DMS153 (cell line): ENCODE data around the gene RUVBL2.
"Not testable (repeated sequence)": the region's sequence is repeated elsewhere in the genome, so short reads cannot be mapped to it uniquely, and the experiment has no call there.

Experiments used
- DNase-seq: peaks from one replicate; lab custom pipeline; 2025; lab: John Stamatoyannopoulos, UW

Gene RUVBL2

DNA sequence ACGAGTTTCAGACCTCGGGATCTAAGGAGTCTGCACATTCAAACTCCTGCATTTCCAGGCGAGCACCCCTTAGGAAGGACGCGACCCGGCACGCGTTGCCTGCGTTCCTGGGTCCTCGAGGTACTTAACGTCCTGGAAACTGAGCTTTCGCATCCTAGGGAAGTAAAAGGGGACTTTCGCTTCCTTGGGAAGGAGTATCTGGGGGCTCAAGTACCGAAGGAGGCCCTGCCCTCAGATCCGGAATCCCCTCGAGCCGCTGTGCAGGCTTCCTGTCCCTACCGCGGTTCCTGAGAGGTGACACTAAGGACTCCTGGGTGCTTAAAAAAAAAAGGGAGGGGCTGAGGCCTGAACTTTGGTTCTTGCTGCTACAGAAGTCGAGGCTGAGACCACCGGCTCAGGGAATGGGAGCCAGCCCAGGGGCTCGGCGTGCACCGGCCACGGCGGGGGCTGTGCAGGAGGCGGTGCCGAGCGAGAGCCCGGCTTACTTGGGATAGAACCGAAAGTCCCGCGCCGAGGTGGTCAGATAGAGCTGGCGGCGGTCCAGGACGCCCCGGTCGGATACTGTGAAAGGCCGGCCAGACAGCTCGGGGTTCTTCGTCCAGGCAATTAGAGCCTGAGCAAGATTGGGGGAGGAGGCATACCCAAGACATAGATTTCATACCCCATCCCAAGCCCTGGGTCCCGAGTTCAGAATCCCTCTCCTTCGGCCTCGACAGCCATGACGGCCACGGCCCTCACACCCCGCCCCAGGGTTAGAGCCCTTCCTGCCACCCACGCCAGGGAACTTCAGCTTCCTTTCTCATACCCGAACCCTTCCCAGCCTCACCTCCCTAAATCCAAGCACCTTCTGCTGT, 24.9 kb downstream of the RUVBL2 start:
- not testable (repeated sequence) for DNase-seq

DNA sequence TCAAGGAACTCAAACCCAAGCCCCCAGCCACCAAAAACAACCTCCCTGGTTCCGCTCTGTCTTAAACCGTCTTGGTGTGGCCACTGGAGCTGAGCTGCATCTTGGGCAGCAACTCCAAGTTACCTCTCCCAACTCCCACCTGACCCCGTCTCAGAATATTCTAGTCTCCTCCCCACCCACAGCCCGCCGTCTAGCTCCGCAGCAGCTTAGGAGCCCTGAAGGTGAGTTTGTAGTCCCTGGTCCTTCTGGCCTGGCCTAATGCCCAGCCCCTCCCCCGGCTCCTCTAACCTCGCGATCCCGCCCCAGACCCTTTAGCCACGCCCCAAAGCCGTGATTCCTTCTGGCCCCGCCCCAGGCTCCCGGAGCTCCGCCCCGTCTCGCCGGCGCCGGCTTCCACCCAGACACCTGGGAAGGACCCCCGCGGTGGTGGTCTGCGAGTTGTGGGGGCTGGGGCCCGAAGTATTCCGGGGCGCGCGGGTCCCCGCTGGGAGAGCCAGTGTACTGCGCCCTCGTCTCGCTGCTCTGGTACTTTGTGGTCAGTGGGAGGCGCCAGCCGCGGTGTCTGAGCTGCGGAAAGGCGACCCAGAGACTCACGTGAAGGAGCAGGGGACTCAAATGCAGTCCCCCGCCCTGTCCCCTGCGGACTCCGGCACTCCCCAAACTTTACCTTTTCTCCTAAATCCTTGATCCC, 25.7 kb downstream of the RUVBL2 start:
- peak; percentile 51 for DNase-seq

- DNase-seq = no peak
Measured at GRCh38 chr19:49020342-49020741, 26.7 kb downstream of the RUVBL2 start.

GRCh38 chr19:49020931-49021895, 27.5 kb downstream of the RUVBL2 start:
- DNase-seq = no peak

GRCh38 chr19:49022116-49022515, 28.4 kb downstream of the RUVBL2 start:
- no peak for DNase-seq

DNA sequence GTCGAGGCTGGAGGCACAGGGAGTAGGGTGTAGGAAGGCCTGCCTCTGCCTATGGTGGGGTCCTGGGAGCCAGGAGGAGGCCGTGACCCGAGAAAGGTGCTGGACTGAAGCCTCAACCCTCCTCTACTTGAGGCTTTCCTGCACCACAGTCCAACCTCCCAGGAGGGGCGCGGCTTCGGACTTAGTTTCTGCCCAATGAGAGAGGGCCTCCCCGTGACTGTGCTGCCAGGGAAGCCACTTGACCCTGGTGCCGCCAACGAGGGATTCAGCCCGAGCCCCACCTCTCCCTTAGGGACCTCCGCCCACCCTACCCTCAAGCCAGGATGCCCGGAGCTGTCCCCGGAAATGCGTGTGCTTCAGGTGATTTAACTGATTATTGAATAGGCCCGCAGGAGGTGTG, 30.5 kb downstream of the RUVBL2 start, which contains the start of gene CGB3:
CGB3 (minus strand) TSS at position 101 of the 400 bp plus-strand sequence. CDS start 362 bp downstream, outside the sequence.
- not testable (repeated sequence) for DNase-seq

- DNase-seq = not testable (repeated sequence)
Measured at GRCh38 chr19:49025088-49025487, 31.4 kb downstream of the RUVBL2 start.

DNA sequence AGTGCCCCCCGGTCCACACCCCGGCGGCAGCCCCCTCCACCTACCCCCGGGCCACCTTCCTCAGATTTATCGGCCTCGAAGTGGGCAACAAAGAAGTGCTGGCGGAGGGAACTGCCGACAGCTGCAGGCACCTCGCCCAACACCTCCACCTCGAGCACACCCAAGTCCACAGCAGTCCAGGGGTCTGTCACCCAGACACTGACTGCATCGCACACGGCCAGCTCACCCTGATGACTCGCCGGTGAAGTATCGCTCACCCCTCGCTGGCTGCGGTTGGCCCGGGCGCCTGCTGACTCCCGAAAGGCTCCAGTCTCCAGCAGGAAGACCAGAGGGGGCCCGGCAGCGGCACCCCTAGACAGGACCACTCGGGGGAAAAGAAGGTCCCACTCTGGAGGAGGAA, 31.9 kb downstream of the RUVBL2 start:
- not testable (repeated sequence) for DNase-seq

- not testable (repeated sequence) for DNase-seq
Measured at GRCh38 chr19:49028686-49029085, 35.0 kb downstream of the RUVBL2 start.

DNA sequence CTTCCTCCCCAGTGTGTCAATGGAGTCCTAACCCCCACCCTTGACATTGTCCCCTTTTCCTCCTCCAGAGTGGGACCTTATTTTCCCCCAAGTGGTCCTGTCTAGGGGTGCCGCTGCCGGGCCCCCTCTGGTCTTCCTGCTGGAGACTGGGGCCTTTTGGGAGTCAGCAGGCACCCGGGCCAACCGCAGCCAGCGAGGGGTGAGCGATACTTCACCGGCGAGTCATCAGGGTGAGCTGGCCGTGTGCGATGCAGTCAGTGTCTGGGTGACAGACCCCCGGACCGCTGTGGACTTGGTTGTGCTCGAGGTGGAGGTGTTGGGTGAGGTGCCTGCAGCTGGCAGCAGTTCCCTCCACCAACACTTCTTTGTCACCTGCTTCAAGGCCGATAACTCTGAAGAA, 36.1 kb downstream of the RUVBL2 start:
- not testable (repeated sequence) for DNase-seq

- not testable (repeated sequence) for DNase-seq
Measured at GRCh38 chr19:49030323-49030722, 36.6 kb downstream of the RUVBL2 start.

DNA sequence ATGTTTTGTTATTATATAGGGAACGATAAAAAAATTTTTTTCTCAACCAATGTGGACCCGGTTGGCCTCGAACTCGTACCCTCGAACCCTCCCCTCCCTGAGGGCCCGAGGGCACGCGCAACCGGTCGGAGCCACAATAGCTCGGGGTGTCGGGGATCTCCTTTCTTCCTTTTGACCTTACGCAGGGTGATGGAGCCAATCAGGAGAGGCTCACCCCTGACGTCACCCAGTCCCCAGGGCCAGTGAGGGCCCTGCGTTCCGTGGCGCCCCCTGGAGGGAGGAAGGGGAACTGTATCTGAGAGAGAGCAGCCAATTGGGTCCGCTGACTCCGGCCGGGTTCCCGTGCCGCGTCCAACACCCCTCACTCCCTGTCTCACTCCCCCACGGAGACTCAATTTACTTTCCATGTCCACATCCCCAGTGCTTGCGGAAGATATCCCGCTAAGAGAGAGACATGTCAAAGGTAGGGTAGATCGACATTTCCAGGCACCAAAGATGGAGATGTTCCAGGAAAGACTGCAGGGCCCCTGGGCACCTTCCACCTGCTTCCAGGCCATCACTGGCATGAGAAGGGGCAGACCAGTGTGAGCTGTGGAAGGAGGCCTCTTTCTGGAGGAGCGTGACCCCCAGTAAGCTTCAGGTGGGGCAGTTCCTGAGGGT, 38.1 kb downstream of the RUVBL2 start, which contains the start of gene CGB2:
CGB2 (plus strand) TSS at position 249 of the 660 bp plus-strand sequence; CDS start at position 455, 206 bp downstream.
- not testable (repeated sequence) for DNase-seq

DNA sequence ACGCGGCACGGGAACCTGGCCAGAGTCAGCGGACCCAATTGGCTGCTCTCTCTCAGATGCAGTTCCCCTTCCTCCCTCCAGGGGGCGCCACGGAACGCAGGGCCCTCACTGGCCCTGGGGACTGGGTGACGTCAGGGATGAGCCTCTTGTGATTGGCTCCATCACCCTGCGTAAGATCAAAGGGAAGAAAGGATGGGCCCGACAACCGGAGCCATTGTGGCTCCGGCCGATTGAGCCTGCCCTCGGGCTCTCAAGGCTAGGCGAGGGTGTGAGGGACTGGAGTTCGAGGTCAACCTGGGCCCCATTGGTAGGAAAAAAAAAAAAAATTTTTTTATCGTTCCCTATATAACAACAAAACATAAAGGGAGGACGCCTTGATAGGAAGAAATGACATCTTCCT, 43.1 kb downstream of the RUVBL2 start, which contains the start of gene CGB1:
CGB1 (minus strand) TSS at position 81 of the 400 bp plus-strand sequence. CDS start 184 bp downstream, outside the sequence.
- DNase-seq = not testable (repeated sequence)

DNA sequence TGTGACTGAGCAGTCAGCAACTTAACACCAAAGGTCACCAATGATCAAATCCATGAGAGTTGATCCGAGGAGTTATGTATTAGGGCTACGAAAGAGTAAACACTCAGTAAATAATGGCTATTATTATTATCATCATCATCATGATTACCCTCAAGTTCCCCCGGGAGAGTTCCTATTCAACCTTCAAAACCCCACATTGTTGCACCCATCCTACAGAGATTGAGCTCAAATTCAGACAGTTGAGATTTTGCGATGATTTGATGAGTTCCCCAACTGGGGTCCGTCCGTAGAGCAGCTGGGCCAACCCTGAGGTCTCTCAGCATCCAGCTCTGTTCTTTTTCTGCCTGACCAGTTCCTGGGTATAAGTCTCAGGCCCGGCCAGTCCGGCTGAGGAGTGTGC, 44.4 kb downstream of the RUVBL2 start:
- not testable (repeated sequence) for DNase-seq

DNA sequence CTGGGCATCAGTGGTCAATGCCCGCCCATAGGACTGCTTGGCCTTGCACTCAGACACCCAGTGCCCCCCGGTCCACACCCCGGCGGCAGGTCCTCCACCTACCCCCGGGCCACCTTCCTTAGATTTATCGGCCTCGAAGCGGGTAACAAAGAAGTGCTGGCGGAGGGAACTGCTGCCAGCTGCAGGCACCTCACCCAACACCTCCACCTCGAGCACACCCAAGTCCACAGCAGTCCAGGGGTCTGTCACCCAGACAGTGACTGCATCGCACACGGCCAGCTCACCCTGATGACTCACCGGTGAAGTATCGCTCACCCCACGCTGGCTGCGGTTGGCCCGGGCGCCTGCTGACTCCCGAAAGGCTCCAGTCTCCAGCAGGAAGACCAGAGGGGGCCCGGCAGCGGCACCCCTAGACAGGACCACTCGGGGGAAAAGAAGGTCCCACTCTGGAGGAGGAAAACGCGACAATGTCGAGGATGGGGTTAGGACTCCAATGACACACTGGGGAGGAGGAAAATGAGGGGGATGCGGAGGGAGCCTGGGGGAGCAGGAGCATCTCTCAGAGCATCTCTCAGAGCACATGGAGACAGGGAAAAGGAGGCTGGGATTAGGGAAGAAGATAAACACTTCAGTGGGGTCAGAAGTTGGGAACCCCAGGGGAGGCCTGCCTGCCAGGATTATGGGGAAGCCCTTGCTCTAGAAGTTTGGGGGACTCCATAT, 45.0 kb downstream of the RUVBL2 start:
- DNase-seq = not testable (repeated sequence)

GRCh38 chr19:49039736-49040135, 46.0 kb downstream of the RUVBL2 start:
- not testable (repeated sequence) for DNase-seq

DNA sequence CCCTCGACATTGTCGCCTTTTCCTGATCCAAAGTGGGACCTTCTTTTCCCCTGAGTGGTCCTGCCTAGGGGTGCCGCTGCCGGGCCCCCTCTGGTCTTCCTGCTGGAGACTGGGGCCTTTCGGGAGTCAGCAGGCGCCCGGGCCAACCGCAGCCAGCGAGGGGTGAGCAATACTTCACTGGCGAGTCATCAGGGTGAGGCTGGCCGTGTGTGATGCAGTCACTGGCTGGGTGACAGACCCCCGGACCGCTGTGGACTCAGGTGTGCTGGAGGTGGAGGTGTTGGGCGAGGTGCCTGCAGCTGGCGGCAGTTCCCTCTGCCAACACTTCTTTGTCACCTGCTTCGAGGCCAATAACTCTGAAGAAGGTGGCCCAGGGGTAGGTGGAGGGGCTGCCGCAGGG, 48.5 kb downstream of the RUVBL2 start:
- DNase-seq = no peak

GRCh38 chr19:49042666-49043065, 49.0 kb downstream of the RUVBL2 start:
- not testable (repeated sequence) for DNase-seq

- not testable (repeated sequence) for DNase-seq
Measured at GRCh38 chr19:49043548-49043947, 49.9 kb downstream of the RUVBL2 start, which contains the start of gene CGB5. CGB5 (plus strand) TSS chr19:49043848; CDS start chr19:49044210, 362 bp downstream.

GRCh38 chr19:49049011-49049410, 55.3 kb downstream of the RUVBL2 start, which contains the start of gene CGB8:
CGB8 (minus strand) TSS chr19:49049111; CDS start chr19:49048739, 372 bp downstream.
- not testable (repeated sequence) for DNase-seq
